ENCODE data around the gene NUMA1. TPM values are rescaled to one million over a fixed set of nuclear protein-coding genes. Genes with fewer than 3 reads are reported as not detected.

The NUMA1 gene
- total and polyA plus RNA-seq, 9 of the 15 experiments (the other 6 are each of a cell fraction or from before 2014, with no cell fraction given) = 4.1 to 104 (median 51.2) TPM

DNA sequence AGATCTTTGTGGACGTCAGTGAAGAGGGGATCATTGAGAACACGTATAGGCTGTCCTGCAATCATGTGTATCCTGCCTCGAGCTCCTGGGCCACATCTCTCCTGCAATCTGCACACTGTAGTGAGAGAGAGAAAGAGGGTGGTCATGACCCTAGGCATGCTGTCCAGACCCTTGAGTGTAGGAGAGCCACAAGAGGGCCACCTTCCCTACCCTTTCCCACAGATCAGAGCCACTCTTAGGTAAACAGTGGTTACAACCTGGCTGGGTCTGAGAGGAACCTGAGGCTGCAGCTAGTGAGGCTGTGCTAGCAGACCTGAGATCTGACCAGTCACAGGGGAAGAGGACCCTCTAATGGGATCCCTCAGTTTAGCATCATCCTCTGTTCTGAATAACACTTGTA is 85.6 kb downstream of the NUMA1 start (continued):
- TF ChIP-seq CTCF (IDR thresholded peaks at IDR 0.05 in 2 of 3, conservative IDR thresholded peaks at IDR 0.05 in 1 of 3; ENCODE audit: insufficient read depth in 2 of 3, low read depth in 1 of 3, low read length in 3 of 3) (peak; percentile 29 to 42 (median 42); a peak in 4 of 6 replicates), FOXK2 (conservative IDR thresholded peaks at IDR 0.05 in 1 of 2, IDR thresholded peaks at IDR 0.05 in 1 of 2; ENCODE audit: low read depth in 2 of 2) (0 out of 4 replicates have a peak, but pooled peaks of 1 of the 2 experiments have one; percentile 14), HNRNPK (IDR thresholded peaks at IDR 0.05; ENCODE audit: low read depth, low read length, poor library complexity, severe bottlenecking) (no peak)

GRCh38 chr11:71992136-71992730 is 88.1 kb downstream of the NUMA1 start:
- H2AFZ ChIP-seq (ENCODE audit: low read depth, low read length) = no peak overlapping the region
- no peak for FAIRE-seq
- H4K20me1 ChIP-seq (replicated peaks; ENCODE audit: control insufficient read depth, insufficient read depth, low read length) = peaks cover 10% of the 10 kb centered on the region
- in situ Hi-C loops (cut with MboI) (no loop called here), intact Hi-C loops (cut with micrococcal nuclease) (no loop called here)
- WGBS (ENCODE audit: insufficient coverage, low coverage, missing lambda C conversion rate) = 82% methylated on average over 3 of the region's 3 CpGs
- H3K4me2 ChIP-seq (ENCODE audit: insufficient read depth, low read length) = no peak overlapping the region
- DNase-seq (ENCODE audit: extremely low read depth in 1 of 4, low spot score in 3 of 4) = no peak
- no TSS peak for BruUV-seq (replicated peaks)
- peaks cover 28 to 35% of the 10 kb centered on the region in 2 experiments for H3K4me1 ChIP-seq (replicated peaks in 1 of 2; ENCODE audit: control insufficient read depth in 2 of 2, insufficient read depth in 2 of 2, low read length in 2 of 2)
- no peaks in the 10 kb centered on the region for H3K9me3 ChIP-seq (replicated peaks; ENCODE audit: control insufficient read depth, insufficient read depth, low read depth, low read length)
- ATAC-seq = no peak
- no peak overlapping the region for H3K9ac ChIP-seq (ENCODE audit: insufficient read depth in 1 of 2, low read depth in 2 of 2, low read length in 2 of 2)
- ChIA-PET POLR2A (no interaction called here), CTCF (ENCODE audit: low intra/inter-chr PET ratio) (no interaction called here)
- peaks cover 8% of the 10 kb centered on the region for H3K9me1 ChIP-seq (ENCODE audit: control insufficient read depth, insufficient read depth, low read length)
- no peak overlapping the region for H3K4me3 ChIP-seq
- H3K27ac ChIP-seq (ENCODE audit: extremely low read depth, low read depth, low read length) = no peak overlapping the region
- no peaks in the 10 kb centered on the region for H3K79me2 ChIP-seq (ENCODE audit: control insufficient read depth, insufficient read depth, low read length)
- no peaks in the 10 kb centered on the region for H3K27me3 ChIP-seq (ENCODE audit: control insufficient read depth in 2 of 2, insufficient read depth in 2 of 2, low read length in 2 of 2)
- peaks cover 44% of the 10 kb centered on the region for H3K36me3 ChIP-seq (ENCODE audit: control insufficient read depth, insufficient read depth, low read length)
- TF ChIP-seq MCM7 (IDR thresholded peaks at IDR 0.05) = no peak
- TF ChIP-seq NELFE (IDR thresholded peaks at IDR 0.05; ENCODE audit: insufficient read depth, insufficient read length) = no peak
- no peak for TF ChIP-seq NR4A1 (CRISPR knock-in tag; IDR thresholded peaks at IDR 0.05)
- TF ChIP-seq NR4A1 (tag; IDR thresholded peaks at IDR 0.05) = no peak
- no peak for TF ChIP-seq L3MBTL2 (IDR thresholded peaks at IDR 0.05)
- TF ChIP-seq HDAC1 (IDR thresholded peaks at IDR 0.05) = no peak
- TF ChIP-seq, protein P1, sequence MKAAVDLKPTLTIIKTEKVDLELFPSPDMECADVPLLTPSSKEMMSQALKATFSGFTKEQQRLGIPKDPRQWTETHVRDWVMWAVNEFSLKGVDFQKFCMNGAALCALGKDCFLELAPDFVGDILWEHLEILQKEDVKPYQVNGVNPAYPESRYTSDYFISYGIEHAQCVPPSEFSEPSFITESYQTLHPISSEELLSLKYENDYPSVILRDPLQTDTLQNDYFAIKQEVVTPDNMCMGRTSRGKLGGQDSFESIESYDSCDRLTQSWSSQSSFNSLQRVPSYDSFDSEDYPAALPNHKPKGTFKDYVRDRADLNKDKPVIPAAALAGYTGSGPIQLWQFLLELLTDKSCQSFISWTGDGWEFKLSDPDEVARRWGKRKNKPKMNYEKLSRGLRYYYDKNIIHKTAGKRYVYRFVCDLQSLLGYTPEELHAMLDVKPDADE (conservative IDR thresholded peaks at IDR 0.05; ENCODE audit: control insufficient read depth, low read depth, low read length) = no peak
- no peak for TF ChIP-seq ETS2 (tag; IDR thresholded peaks at IDR 0.05; ENCODE audit: borderline replicate concordance, poor library complexity, severe bottlenecking)
- TF ChIP-seq ASH1L (IDR thresholded peaks at IDR 0.05; ENCODE audit: borderline replicate concordance, low read depth, partially characterized antibody) = no peak
- TF ChIP-seq DIDO1 (tag; IDR thresholded peaks at IDR 0.05; ENCODE audit: low read depth) = no peak
- no peak for TF ChIP-seq ZKSCAN8 (CRISPR knock-in tag; IDR thresholded peaks at IDR 0.05)
- TF ChIP-seq, protein P2, sequence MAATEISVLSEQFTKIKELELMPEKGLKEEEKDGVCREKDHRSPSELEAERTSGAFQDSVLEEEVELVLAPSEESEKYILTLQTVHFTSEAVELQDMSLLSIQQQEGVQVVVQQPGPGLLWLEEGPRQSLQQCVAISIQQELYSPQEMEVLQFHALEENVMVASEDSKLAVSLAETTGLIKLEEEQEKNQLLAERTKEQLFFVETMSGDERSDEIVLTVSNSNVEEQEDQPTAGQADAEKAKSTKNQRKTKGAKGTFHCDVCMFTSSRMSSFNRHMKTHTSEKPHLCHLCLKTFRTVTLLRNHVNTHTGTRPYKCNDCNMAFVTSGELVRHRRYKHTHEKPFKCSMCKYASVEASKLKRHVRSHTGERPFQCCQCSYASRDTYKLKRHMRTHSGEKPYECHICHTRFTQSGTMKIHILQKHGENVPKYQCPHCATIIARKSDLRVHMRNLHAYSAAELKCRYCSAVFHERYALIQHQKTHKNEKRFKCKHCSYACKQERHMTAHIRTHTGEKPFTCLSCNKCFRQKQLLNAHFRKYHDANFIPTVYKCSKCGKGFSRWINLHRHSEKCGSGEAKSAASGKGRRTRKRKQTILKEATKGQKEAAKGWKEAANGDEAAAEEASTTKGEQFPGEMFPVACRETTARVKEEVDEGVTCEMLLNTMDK (IDR thresholded peaks at IDR 0.05; ENCODE audit: borderline replicate concordance, insufficient read depth, low read depth, low read length, poor library complexity, severe bottlenecking) = no peak

All from K562 (cell line).